ENCODE data around the gene HSBP1L1. TPM values are rescaled to one million over a fixed set of nuclear protein-coding genes. Genes with fewer than 3 reads are reported as not detected.

The HSBP1L1 gene
- total RNA-seq, 1 experiment from 2014 or later: 56.8 TPM

DNA sequence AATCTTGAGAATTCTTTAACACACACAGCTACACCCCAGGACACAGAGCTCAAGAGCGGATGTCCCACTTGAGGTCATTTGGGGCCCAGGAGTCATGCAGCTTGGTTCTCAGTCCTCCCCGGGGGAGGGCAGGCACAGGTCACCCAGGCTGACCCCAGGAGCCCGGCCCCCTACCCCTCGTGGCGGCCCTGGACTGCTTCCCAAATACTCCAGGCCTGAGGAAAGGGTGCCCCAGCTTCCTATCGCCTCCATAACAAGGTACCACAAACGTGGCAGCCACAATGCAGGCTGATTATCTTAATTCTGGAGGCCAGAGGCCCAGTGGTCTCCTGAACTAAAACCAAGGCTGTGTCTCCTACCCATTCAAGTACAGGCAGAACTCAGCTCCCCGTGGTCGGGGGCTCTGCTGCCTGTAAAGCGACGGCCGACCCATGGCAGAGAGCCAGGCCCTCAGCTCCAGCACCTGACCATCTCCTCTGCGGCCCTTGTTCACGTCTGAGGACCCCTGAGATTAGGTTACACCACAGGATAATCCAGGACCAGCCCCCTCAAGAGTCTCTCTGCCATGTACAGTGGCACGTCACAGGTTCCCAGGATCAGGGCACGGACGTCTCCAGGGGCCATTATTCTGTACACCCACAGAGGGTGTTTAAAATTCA is 23.5 kb upstream of the HSBP1L1 start:
- Histone ChIP-seq H2AFZ (ENCODE audit: low read length) (no peak overlapping the region), H3K27ac (ENCODE audit: low read length) (no peak overlapping the region), H3K27me3 (ENCODE audit: low read length) (no peaks in the 10 kb centered on the region), H3K4me1 (ENCODE audit: insufficient read depth, low read length) (no peaks in the 10 kb centered on the region), H3K4me2 (ENCODE audit: low read length) (no peak overlapping the region), H3F3A (ENCODE audit: low read length, unreplicated experiment) (no peaks in the 10 kb centered on the region), H3K9ac (ENCODE audit: low read length) (no peak overlapping the region), H3K4me3 (ENCODE audit: low read length) (no peak overlapping the region), H3K9me2 (replicated peaks; ENCODE audit: low read length) (no peaks in the 10 kb centered on the region), H3K79me2 (ENCODE audit: low read length) (peaks cover 76% of the 10 kb centered on the region), H3K36me3 (ENCODE audit: low read depth, low read length) (no peaks in the 10 kb centered on the region; the same call in 1 of the 2 replicates), H3K9me3 (ENCODE audit: low read length) (no peaks in the 10 kb centered on the region), H4K20me1 (ENCODE audit: low read length) (0 out of 2 replicates have a peak, but pooled peaks cover 4% of the 10 kb centered on the region)
- ChIA-PET CTCF (no interaction called here), POLR2A (ENCODE audit: unreplicated experiment) (no interaction called here)
- DNase-seq (no peak), ATAC-seq (no peak)
- TF ChIP-seq, protein P1, sequence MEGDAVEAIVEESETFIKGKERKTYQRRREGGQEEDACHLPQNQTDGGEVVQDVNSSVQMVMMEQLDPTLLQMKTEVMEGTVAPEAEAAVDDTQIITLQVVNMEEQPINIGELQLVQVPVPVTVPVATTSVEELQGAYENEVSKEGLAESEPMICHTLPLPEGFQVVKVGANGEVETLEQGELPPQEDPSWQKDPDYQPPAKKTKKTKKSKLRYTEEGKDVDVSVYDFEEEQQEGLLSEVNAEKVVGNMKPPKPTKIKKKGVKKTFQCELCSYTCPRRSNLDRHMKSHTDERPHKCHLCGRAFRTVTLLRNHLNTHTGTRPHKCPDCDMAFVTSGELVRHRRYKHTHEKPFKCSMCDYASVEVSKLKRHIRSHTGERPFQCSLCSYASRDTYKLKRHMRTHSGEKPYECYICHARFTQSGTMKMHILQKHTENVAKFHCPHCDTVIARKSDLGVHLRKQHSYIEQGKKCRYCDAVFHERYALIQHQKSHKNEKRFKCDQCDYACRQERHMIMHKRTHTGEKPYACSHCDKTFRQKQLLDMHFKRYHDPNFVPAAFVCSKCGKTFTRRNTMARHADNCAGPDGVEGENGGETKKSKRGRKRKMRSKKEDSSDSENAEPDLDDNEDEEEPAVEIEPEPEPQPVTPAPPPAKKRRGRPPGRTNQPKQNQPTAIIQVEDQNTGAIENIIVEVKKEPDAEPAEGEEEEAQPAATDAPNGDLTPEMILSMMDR (conservative IDR thresholded peaks at IDR 0.05; ENCODE audit: low read depth, low read length): no peak
- no peak for TF ChIP-seq EZH2 (IDR thresholded peaks at IDR 0.05; ENCODE audit: low read length, unreplicated experiment)
- TF ChIP-seq EZH2phosphoT487 (IDR thresholded peaks at IDR 0.05; ENCODE audit: borderline replicate concordance, low read length): no peak
- no TSS peak for BruUV-seq (replicated peaks)
- intact Hi-C loops (cut with micrococcal nuclease): no loop called here

DNA sequence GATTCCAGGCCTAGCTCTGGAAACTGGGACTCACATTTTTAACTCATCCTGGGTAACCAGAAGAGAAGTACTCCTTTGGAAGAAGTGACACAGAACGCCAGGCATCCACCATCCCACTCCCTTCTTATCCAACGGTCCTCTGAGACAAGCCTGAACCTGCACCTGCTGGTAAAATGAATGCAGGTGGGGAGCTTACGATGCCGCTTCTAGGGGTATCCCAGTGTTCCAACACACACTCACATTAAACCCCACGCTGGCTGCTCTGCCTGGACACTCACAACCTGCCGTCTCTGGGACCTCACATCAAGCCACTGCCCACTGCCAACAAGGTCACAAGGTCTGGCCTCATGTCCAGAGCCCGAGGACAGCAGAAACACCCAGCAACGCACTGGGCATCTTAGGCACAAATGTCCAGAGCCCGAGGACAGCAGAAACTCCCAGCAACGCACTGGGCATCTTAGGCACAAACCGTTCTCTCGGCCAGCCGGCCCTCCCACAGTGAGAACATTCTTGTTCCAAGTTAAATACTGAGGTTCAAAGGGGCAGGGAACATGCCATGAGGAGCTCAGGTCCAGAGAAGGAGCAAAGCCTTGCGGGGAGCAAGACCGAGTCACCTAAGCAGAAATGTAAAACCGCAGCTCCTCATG is 22.8 kb upstream of the HSBP1L1 start:
- H3K9me3 ChIP-seq (ENCODE audit: low read length): no peaks in the 10 kb centered on the region
- no peaks in the 10 kb centered on the region for H3K27me3 ChIP-seq (ENCODE audit: low read length)
- H3K4me2 ChIP-seq (ENCODE audit: low read length): no peak overlapping the region
- H3K36me3 ChIP-seq (ENCODE audit: low read depth, low read length): no peaks in the 10 kb centered on the region; the same call in 1 of the 2 replicates
- no peak overlapping the region for H3K9ac ChIP-seq (ENCODE audit: low read length)
- peaks cover 76% of the 10 kb centered on the region for H3K79me2 ChIP-seq (ENCODE audit: low read length)
- no peak overlapping the region for H3K27ac ChIP-seq (ENCODE audit: low read length)
- DNase-seq (no peak), ATAC-seq (no peak)
- CTCF ChIA-PET: interaction anchor here (0.6 kb wide), 1 partner anchor 92 kb away, joined by 3 read pairs; no protein-coding TSS in a partner anchor
- no peaks in the 10 kb centered on the region for H3K4me1 ChIP-seq (ENCODE audit: insufficient read depth, low read length)
- TF ChIP-seq EZH2 (IDR thresholded peaks at IDR 0.05; ENCODE audit: low read length, unreplicated experiment) (no peak), EZH2phosphoT487 (IDR thresholded peaks at IDR 0.05; ENCODE audit: borderline replicate concordance, low read length) (no peak)
- TF ChIP-seq, protein P1 (conservative IDR thresholded peaks at IDR 0.05; ENCODE audit: low read depth, low read length): no peak
- H2AFZ ChIP-seq (ENCODE audit: low read length): no peak overlapping the region
- intact Hi-C loops (cut with micrococcal nuclease): no loop called here
- H3K9me2 ChIP-seq (replicated peaks; ENCODE audit: low read length): no peaks in the 10 kb centered on the region
- POLR2A ChIA-PET (ENCODE audit: unreplicated experiment): no interaction called here
- 0 out of 2 replicates have a peak, but pooled peaks cover 4% of the 10 kb centered on the region for H4K20me1 ChIP-seq (ENCODE audit: low read length)
- no peaks in the 10 kb centered on the region for H3F3A ChIP-seq (ENCODE audit: low read length, unreplicated experiment)
- BruUV-seq (replicated peaks): no TSS peak
- H3K4me3 ChIP-seq (ENCODE audit: low read length): no peak overlapping the region

DNA sequence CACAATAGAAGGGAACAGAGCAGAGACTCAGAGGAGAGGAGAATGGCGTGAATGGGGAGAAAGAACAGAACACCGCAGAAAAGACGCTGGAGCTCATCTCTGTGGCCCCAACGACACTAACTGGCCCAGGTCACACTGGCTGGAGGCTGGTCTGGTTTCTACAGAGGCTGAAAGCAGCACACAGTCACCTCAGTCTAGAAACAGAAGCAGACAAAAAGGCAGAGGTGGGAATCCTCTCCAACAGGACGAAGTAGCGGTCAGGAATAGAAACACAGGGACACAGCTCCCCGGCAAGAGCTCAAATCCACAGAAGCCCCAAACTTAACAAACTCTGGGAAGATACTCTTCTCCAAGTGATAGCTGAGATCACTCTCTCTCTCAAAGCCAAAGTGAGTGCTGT is 22.2 kb upstream of the HSBP1L1 start:
- DNase-seq (no peak), ATAC-seq (no peak)
- Histone ChIP-seq H3K27ac (ENCODE audit: low read length) (no peak overlapping the region), H4K20me1 (ENCODE audit: low read length) (0 out of 2 replicates have a peak, but pooled peaks cover 4% of the 10 kb centered on the region), H3K9me2 (replicated peaks; ENCODE audit: low read length) (no peaks in the 10 kb centered on the region), H3K36me3 (ENCODE audit: low read depth, low read length) (no peaks in the 10 kb centered on the region; the same call in 1 of the 2 replicates), H3F3A (ENCODE audit: low read length, unreplicated experiment) (no peaks in the 10 kb centered on the region), H3K79me2 (ENCODE audit: low read length) (peaks cover 76% of the 10 kb centered on the region), H3K9ac (ENCODE audit: low read length) (no peak overlapping the region), H3K4me2 (ENCODE audit: low read length) (no peak overlapping the region), H3K9me3 (ENCODE audit: low read length) (no peaks in the 10 kb centered on the region), H3K27me3 (ENCODE audit: low read length) (no peaks in the 10 kb centered on the region), H3K4me3 (ENCODE audit: low read length) (no peak overlapping the region), H3K4me1 (ENCODE audit: insufficient read depth, low read length) (peaks cover 5% of the 10 kb centered on the region; the same call in 1 of the 2 replicates), H2AFZ (ENCODE audit: low read length) (no peak overlapping the region)
- no TSS peak for BruUV-seq (replicated peaks)
- ChIA-PET CTCF (interaction anchor here (0.6 kb wide), 1 partner anchor 92 kb away, joined by 3 read pairs; no protein-coding TSS in a partner anchor), POLR2A (ENCODE audit: unreplicated experiment) (no interaction called here)
- TF ChIP-seq EZH2phosphoT487 (IDR thresholded peaks at IDR 0.05; ENCODE audit: borderline replicate concordance, low read length) (no peak), EZH2 (IDR thresholded peaks at IDR 0.05; ENCODE audit: low read length, unreplicated experiment) (no peak)
- TF ChIP-seq, protein P1 (conservative IDR thresholded peaks at IDR 0.05; ENCODE audit: low read depth, low read length): no peak
- intact Hi-C loops (cut with micrococcal nuclease): no loop called here

Measured in PC-3 (cell line).